B cell (primary cell): ENCODE data around the gene UBA1.

Source experiments
- CTCF ChIP-seq: fragments of 200-600 bp; IDR thresholded peaks from one replicate; pipeline ENCODE4 v1.8.0; 2022; ENCODE audit warnings: antibody characterized with exemption, mild to moderate bottlenecking
- EZH2 ChIP-seq: IDR thresholded peaks from 2 replicates; pipeline ENCODE4 v1.6.1; 2012; ENCODE audit warnings: borderline replicate concordance, low read depth, mild to moderate bottlenecking, moderate library complexity, low read length; ENCODE audit not compliant: insufficient read depth, poor library complexity, severe bottlenecking

DNA sequence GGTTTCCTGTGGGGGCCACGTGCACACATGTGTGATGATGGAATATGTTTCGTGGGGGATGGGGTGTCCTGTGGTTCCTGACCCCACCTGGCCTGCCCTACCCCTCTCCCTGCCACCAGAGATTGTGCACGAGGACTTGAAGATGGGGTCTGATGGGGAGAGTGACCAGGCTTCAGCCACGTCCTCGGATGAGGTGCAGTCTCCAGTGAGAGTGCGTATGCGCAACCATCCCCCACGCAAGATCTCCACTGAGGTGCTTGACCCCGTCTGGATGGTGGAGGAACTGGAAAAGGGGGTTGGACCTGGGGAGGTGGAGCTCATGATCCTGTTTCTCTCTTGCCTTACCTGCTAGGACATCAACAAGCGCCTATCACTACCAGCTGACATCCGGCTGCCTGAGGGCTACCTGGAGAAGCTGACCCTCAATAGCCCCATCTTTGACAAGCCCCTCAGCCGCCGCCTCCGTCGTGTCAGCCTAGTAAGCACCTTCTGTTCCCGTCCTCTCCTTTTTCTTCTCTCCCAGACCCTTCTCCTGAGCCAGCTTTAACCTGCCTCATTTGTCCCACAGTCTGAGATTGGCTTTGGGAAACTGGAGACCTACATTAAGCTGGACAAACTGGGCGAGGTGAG lies 30.8 kb downstream of the UBA1 start:
- TF ChIP-seq CTCF (no peak), EZH2 (no peak)
